DLD1 (cell line): Measurements from ENCODE around the gene MAD2L2.
"Not testable (repeated sequence)": the region's sequence is repeated elsewhere in the genome, so short reads cannot be mapped to it uniquely, and the experiment has no call there.

Experiments used
- in situ Hi-C: cut with HindIII; loops from 2 replicates; pipeline ENCODE4 v1.10.0; 2017; ENCODE audit warnings: low sequenced_read_pairs

Gene MAD2L2

GRCh38 chr1:11654939-11655808, 25.8 kb downstream of the MAD2L2 start:
- in situ Hi-C loops = no loop called here

- in situ Hi-C loops = no loop called here
Measured at GRCh38 chr1:11654137-11654938, 26.6 kb downstream of the MAD2L2 start, which contains the start of the genes FBXO2 and FBXO44. FBXO2 (minus strand) TSS chr1:11654429; CDS start chr1:11654340, 89 bp downstream. FBXO44 (plus strand) TSS chr1:11654877; CDS start chr1:11655836, 959 bp downstream.

GRCh38 chr1:11653861-11654136, 27.1 kb downstream of the MAD2L2 start:
- in situ Hi-C loops = no loop called here

GRCh38 chr1:11653101-11653860, 27.7 kb downstream of the MAD2L2 start:
- in situ Hi-C loops = no loop called here

DNA sequence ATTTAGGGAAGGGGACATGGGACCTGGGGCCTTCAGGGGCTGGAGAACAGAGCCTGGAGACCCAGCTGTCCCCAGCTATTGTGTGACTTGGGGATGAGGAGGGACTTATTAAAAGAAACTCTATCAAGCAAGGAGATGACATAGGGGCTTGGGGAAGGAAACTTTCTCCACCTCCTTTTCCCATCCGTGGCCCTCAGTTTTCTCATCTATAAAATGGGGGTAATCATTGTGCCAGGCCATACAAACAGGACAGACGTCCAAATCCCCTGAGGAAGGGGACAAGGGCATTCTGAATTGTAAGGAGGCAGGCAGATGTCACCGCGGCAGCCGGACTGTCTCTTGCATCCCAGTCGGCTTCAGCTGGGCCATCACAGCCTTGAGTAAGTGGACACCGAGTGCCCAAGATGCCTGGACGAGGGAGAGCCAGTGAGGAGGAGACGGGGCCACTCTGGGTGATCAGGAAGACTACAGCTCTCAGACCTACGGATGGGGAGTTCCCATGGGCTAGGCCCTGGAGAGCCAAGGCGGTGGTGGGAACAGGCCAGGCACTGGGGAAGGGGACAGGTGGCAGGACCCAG, 28.7 kb downstream of the MAD2L2 start:
- in situ Hi-C loops = no loop called here

- in situ Hi-C loops = no loop called here
Measured at GRCh38 chr1:11651017-11651416, 29.9 kb downstream of the MAD2L2 start.

- in situ Hi-C loops = no loop called here
Measured at GRCh38 chr1:11650331-11650991, 30.5 kb downstream of the MAD2L2 start.

DNA sequence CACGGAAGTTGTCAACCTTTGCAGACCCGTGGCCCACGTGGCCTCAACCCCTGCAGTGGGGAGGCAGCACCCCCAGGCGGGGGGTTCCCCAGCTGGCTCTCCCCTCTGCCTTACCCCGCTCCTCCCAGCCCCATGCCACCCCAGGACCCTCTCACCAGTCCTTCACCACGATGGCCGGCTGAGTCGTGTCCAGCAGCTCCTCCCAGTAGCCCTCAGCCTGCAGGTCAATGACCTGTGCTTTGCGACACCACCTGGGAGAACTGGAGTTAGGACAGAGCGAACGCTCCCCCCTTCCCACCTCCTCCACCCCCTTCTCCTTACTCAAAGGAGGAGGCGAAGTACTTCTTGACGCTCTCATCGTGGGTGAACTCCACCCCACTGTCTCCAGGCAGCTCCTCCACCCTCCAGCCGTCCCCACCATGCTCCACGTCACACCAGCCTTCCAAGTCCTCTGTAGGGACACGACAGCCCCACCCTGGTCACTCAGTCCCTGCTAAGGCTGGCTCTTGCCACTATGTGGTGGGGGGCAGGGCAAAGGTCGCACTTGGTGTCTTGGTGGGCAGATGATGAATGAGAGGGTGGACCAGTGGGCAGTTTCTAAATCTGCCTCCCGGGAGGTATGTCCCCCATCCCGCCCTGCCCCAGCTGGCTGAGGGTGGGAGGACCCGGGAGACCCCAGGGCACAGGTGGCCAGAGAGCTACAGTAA, 31.2 kb downstream of the MAD2L2 start:
- in situ Hi-C loops = no loop called here

GRCh38 chr1:11649237-11649623, 31.7 kb downstream of the MAD2L2 start:
- in situ Hi-C loops = no loop called here

DNA sequence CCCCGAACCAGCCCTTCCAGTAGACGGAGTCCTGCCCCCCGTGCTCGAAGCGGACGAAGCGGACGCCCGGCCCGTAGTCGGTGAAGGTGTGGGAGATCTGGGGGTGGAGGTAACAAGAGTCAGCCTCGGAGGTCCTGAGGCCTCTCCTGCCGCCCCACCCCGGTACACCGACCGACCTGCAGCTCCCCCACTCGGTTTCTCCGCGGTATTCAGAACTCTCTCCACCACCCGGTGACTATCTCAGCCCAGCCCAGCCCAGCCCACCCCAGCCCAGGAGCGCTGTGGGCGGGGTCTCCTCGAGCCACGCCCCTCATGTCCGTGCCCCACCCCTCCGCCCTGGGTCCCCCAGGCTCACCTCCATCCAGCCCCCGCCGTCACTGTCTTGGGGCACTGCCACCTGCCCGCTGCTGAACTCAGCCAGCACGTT, 32.2 kb downstream of the MAD2L2 start:
- in situ Hi-C loops = no loop called here

- in situ Hi-C loops = no loop called here
Measured at GRCh38 chr1:11648039-11648438, 32.9 kb downstream of the MAD2L2 start.

DNA sequence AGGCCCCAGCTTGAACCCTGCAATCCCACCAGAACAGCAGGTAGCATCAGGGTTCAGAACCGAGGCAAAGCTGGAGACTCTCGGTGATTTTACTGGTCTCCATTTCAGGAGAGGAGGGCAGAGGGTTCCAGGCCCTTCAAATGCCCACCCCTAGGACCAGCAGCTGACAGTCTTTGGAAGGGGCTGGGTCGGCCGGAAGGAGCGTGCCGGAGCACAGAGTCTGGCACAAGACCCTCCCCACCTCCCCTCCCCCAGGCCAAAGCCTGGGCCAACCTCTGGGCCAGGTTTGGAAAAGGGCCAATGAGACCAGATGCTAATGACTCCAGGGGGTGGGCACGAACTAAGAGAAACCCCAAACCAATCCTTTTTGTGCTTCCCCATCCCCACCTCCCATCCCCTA, 33.6 kb downstream of the MAD2L2 start:
- in situ Hi-C loops = no loop called here

GRCh38 chr1:11646317-11646716, 34.6 kb downstream of the MAD2L2 start:
- in situ Hi-C loops = no loop called here

DNA sequence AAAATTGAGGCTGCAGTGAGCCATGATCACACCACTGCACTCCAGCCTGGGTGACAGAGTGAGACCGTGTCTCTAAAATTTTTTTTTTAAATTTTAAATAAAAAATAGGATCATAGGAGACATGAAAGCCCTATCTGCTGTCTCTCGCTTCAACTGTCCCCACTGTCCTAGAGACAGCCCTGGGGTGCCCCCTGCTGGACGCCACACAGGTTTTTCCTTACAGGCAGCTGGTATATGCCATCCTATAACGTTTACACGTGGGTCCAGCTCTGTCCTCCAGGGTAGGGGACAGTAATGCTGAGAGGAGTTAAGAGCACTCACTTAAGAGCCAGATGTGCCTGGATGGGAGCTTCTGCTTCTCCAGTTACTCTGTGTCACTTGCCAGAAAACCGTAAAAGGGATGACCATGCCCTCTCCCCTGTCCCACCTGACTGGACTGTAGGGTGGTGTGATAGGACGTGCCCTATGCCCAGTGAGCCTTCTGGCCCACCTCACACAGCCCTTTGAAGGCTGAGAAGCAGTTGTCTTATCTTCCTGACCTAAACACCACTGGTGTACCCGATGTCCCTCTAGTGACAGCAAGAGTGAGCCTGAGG, 35.2 kb downstream of the MAD2L2 start:
- in situ Hi-C loops = no loop called here

DNA sequence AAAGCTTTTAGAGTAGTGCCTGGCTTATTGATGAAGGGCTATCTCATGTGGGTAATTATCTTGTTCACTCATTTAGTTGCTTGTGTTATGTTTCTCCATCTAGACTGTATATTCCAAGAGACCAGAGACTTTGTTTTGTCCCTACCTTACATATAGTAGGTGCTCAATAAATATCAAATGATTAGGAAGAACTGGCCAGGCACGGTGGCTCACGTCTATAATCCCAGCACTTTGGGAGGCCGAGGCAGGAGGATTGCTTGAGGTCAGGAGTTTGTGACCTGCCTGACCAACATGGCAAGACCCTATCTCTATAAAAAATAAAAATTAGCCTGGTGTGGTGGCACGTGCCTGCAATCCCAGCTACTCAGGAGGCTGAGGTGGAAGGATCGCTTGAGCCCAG, 35.7 kb downstream of the MAD2L2 start:
- in situ Hi-C loops = no loop called here

- in situ Hi-C loops = no loop called here
Measured at GRCh38 chr1:11643782-11644181, 37.2 kb downstream of the MAD2L2 start.

GRCh38 chr1:11642418-11643017, 38.4 kb downstream of the MAD2L2 start:
- in situ Hi-C loops = not testable (repeated sequence)

DNA sequence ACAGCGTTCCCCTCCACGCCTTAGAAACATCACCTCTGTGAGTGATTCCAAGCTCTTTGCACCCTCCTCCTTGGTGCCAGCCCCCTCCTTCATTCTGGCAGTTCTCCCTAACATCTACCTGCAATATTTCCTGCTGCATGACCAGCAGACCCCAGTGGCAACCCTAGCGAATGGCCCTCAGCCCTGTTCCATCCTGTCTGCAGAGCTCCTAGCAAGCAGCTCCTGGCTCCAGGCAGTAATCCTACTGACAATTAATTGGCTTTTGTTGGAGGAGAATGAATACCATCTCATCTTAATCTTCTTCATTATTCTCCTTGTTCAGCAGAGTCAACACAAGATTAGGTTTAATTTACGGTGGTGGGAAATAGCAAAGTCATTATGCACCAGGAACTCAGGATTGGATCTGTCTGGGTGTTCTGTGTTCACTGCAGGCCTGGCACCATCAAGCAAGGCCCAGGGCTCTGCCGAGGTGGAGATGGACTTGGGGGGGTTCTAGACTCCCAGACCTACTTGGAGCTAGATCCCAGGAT, 39.1 kb downstream of the MAD2L2 start:
- in situ Hi-C loops = no loop called here

- in situ Hi-C loops = no loop called here
Measured at GRCh38 chr1:11640944-11641343, 40.0 kb downstream of the MAD2L2 start.
